MM.1S (cell line): ENCODE results near the gene SLC9C1.

Source experiments
- DNase-seq: peaks from one replicate; pipeline ENCODE4 v3.0.0-alpha.2; 2015
- H2AFZ ChIP-seq: fragments of 300-600 bp; sonication (generic); 2 replicates; pipeline ENCODE4 v1.6.0; 2016; ENCODE audit warnings: antibody characterized with exemption, low read length
- H3F3A ChIP-seq: fragments of 300-600 bp; sonication (generic); 2 replicates; pipeline ENCODE4 v1.6.1; 2016; ENCODE audit warnings: mild to moderate bottlenecking, antibody characterized with exemption, low read length, moderate library complexity, mixed read lengths; ENCODE audit not compliant: insufficient read depth
- H3K27ac ChIP-seq: fragments of 300-600 bp; sonication (generic); 2 replicates; pipeline ENCODE4 v1.5.1; 2016; ENCODE audit warnings: mild to moderate bottlenecking, low read length
- H3K27me3 ChIP-seq: fragments of 300-600 bp; sonication (generic); replicated peaks from 2 replicates; pipeline ENCODE4 v1.6.0; 2016; ENCODE audit warnings: low read length; ENCODE audit not compliant: insufficient read depth
- H3K36me3 ChIP-seq: fragments of 300-600 bp; sonication (generic); replicated peaks from 2 replicates; pipeline ENCODE4 v1.6.1; 2016; ENCODE audit warnings: mild to moderate bottlenecking, low read length, mixed read lengths; ENCODE audit not compliant: insufficient read depth
- H3K4me1 ChIP-seq: fragments of 300-600 bp; sonication (generic); 2 replicates; pipeline ENCODE4 v1.6.1; 2016; ENCODE audit warnings: low read length, mixed read lengths
- H3K4me2 ChIP-seq: fragments of 300-600 bp; sonication (generic); 2 replicates; pipeline ENCODE4 v1.6.0; 2016; ENCODE audit warnings: low read depth, low read length
- H3K4me3 ChIP-seq: fragments of 300-600 bp; sonication (generic); 2 replicates; pipeline ENCODE4 v1.5.1; 2016; ENCODE audit warnings: low read length, mixed read lengths
- H3K79me2 ChIP-seq: fragments of 300-600 bp; sonication (generic); 2 replicates; pipeline ENCODE4 v1.6.1; 2016; ENCODE audit warnings: mixed run types, low read length, mixed read lengths
- H3K9ac ChIP-seq: fragments of 300-600 bp; sonication (generic); 2 replicates; pipeline ENCODE4 v1.6.1; 2016; ENCODE audit warnings: low read length, mixed read lengths
- H3K9me2 ChIP-seq: fragments of 300-600 bp; sonication (generic); replicated peaks from 2 replicates; pipeline ENCODE4 v1.6.1; 2016; ENCODE audit warnings: mild to moderate bottlenecking, low read length, mixed read lengths; ENCODE audit not compliant: insufficient read depth
- H3K9me3 ChIP-seq: fragments of 300-600 bp; sonication (generic); replicated peaks from 2 replicates; pipeline ENCODE4 v1.6.1; 2016; ENCODE audit warnings: mild to moderate bottlenecking, low read length, mixed read lengths; ENCODE audit not compliant: insufficient read depth
- H4K20me1 ChIP-seq: fragments of 300-600 bp; sonication (generic); 2 replicates; pipeline ENCODE4 v1.6.1; 2016; ENCODE audit warnings: mild to moderate bottlenecking, low read length, moderate library complexity, mixed read lengths; ENCODE audit not compliant: insufficient read depth
- CTCF ChIP-seq: fragments of 300-600 bp; sonication (generic); IDR thresholded peaks from 2 replicates; pipeline ENCODE4 v1.5.1; 2016; ENCODE audit warnings: antibody characterized with exemption, low read length, mixed read lengths
- EZH2 ChIP-seq: fragments of 300-600 bp; sonication (generic); optimal IDR thresholded peaks from 2 replicates; pipeline ENCODE3; 2017; ENCODE audit warnings: low read depth, mild to moderate bottlenecking, antibody characterized with exemption, low read length, mixed read lengths
- EZH2phosphoT487 ChIP-seq: fragments of 300-600 bp; sonication (generic); IDR thresholded peaks from 2 replicates; pipeline ENCODE4 v1.6.1; 2018; ENCODE audit warnings: antibody characterized with exemption, low read length

SLC9C1 gene

GRCh38 chr3:112314649-112315048 lies 20.6 kb upstream of the SLC9C1 start:
- no peaks in the 10 kb centered on the region for H3K79me2 ChIP-seq

GRCh38 chr3:112308151-112308911 lies 14.3 kb upstream of the SLC9C1 start:
- Histone ChIP-seq H3K27ac (no peak overlapping the region), H3K9me2 (no peaks in the 10 kb centered on the region), H3K9me3 (no peaks in the 10 kb centered on the region), H3K79me2 (no peaks in the 10 kb centered on the region), H3F3A (no peaks in the 10 kb centered on the region), H3K4me1 (peaks cover 11% of the 10 kb centered on the region), H4K20me1 (no peaks in the 10 kb centered on the region), H2AFZ (no peak overlapping the region), H3K9ac (no peak overlapping the region), H3K27me3 (no peaks in the 10 kb centered on the region), H3K4me2 (no peak overlapping the region), H3K4me3 (no peak overlapping the region), H3K36me3 (no peaks in the 10 kb centered on the region)
- TF ChIP-seq EZH2phosphoT487 (no peak), CTCF (no peak), EZH2 (no peak)
- DNase-seq = no peak

More at GRCh38 chr3:112314649-112315048, 20.6 kb upstream of the SLC9C1 start:
- Histone ChIP-seq H3K4me2 (no peak overlapping the region), H3K27me3 (no peaks in the 10 kb centered on the region), H3K27ac (no peak overlapping the region), H3K9ac (no peak overlapping the region), H3K9me3 (no peaks in the 10 kb centered on the region), H2AFZ (no peak overlapping the region), H3K4me1 (peaks cover 26% of the 10 kb centered on the region), H3K4me3 (no peak overlapping the region), H3K9me2 (no peaks in the 10 kb centered on the region), H3K36me3 (no peaks in the 10 kb centered on the region), H4K20me1 (no peaks in the 10 kb centered on the region), H3F3A (no peaks in the 10 kb centered on the region)
- TF ChIP-seq CTCF (no peak), EZH2phosphoT487 (no peak), EZH2 (no peak)
- no peak for DNase-seq

- Histone ChIP-seq H3K79me2 (no peaks in the 10 kb centered on the region), H3K9me3 (no peaks in the 10 kb centered on the region), H3K9ac (no peak overlapping the region), H3K27ac (no peak overlapping the region), H3K27me3 (no peaks in the 10 kb centered on the region), H3K36me3 (no peaks in the 10 kb centered on the region), H3K4me2 (no peak overlapping the region), H4K20me1 (no peaks in the 10 kb centered on the region), H3K9me2 (no peaks in the 10 kb centered on the region), H3K4me3 (no peak overlapping the region), H3F3A (no peaks in the 10 kb centered on the region), H3K4me1 (peaks cover 19% of the 10 kb centered on the region), H2AFZ (no peak overlapping the region)
- no peak for DNase-seq
- no peak for TF ChIP-seq CTCF
- no peak for TF ChIP-seq EZH2phosphoT487
- no peak for TF ChIP-seq EZH2
These were observed 13.5 kb upstream of the SLC9C1 start for GRCh38 chr3:112307557-112307956.
